Sigmoid colon (tissue), 7 donors: ENCODE data around the gene ULBP2. TPM values are rescaled to one million over a fixed set of nuclear protein-coding genes. Genes with fewer than 3 reads are reported as not detected.

Experiments
- DNase-seq: peaks from one replicate; pipeline ENCODE4 v3.0.0-alpha.2; 2019
- H3K27ac ChIP-seq, 4 donors: fragments of 200-600 bp; sonication (generic); one replicate each; pipeline ENCODE4 v1.5.1; 2016 to 2019; ENCODE audit warnings: mild to moderate bottlenecking in 1 of 4
- H3K27me3 ChIP-seq, 3 donors: fragments of 200-600 bp; sonication (generic); one replicate each; pipeline ENCODE4 v1.5.1; 2019; ENCODE audit warnings: mild to moderate bottlenecking in 1 of 3
- H3K36me3 ChIP-seq, 4 donors: fragments of 200-600 bp; sonication (generic); one replicate each; pipeline ENCODE4 v1.5.1; 2016 to 2019
- H3K4me1 ChIP-seq, 4 donors: fragments of 200-600 bp; sonication (generic); one replicate each; pipeline ENCODE4 v1.5.1; 2017 to 2019
- H3K4me3 ChIP-seq, 4 donors: fragments of 200-600 bp; sonication (generic); one replicate each; pipeline ENCODE4 v1.5.1; 2017 to 2019; ENCODE audit warnings: mild to moderate bottlenecking in 2 of 4, moderate library complexity in 1 of 4
- H3K9me3 ChIP-seq, 4 donors: fragments of 200-600 bp in 3 of 4; sonication (generic) in 3 of 4; one replicate each; pipeline versions ENCODE4 v1.5.1 to v1.6.1; 2013 to 2019
- CTCF ChIP-seq, 4 experiments: fragments of 450-650 bp in 3 of 4; fragments of 200-600 bp in 1 of 4; IDR thresholded peaks; one replicate each; pipeline ENCODE4 v1.5.1; 2016 to 2019; ENCODE audit warnings: antibody characterized with exemption in 4 of 4, mild to moderate bottlenecking in 3 of 4, moderate library complexity in 2 of 4
- EP300 ChIP-seq, 4 donors: sonication (generic); formaldehyde crosslinking; IDR thresholded peaks; one replicate each; pipeline ENCODE4 v1.6.1; 2017; ENCODE audit warnings: antibody characterized with exemption in 4 of 4
- POLR2A ChIP-seq, 2 donors: fragments of 450-650 bp; IDR thresholded peaks; one replicate each; pipeline ENCODE4 v1.6.1; 2016; ENCODE audit warnings: antibody characterized with exemption in 2 of 2, mild to moderate bottlenecking in 2 of 2, moderate library complexity in 2 of 2
- POLR2AphosphoS5 ChIP-seq, 4 donors: sonication (generic); formaldehyde crosslinking; IDR thresholded peaks; one replicate each; pipeline ENCODE4 v1.6.1; 2017; ENCODE audit warnings: antibody characterized with exemption in 4 of 4
- WGBS, 2 donors: extraction: QIAGEN DNeasy Blood & Tissue Kit; methylation state at CpG; one replicate each; pipeline ENCODE4 v1.1.7; 2013; 5-methylcytosine and 5-hydroxymethylcytosine counted together
- intact Hi-C: fragments of 100-400 bp; cut with DNase I; formaldehyde crosslinking; loops from one replicate; pipeline ENCODE4 v1.15.1; 2023
- polyA plus RNA-seq, 3 donors: library from polyadenylated mRNA; stranded (reverse); fragments of 200-250 nt; gene quantifications; one replicate each; pipeline ENCODE4 v1.2.3, GENCODE V29; 2013
- total RNA-seq, 4 donors: library from RNA; depleted of rRNA; stranded (reverse); fragments of >200 nt; gene quantifications; one replicate each; pipeline ENCODE4 v1.1.0, GENCODE V29; 2016
- donor health status: healthy with polysubstance abuse.
- donor health status: Bipolar disorder and iron deficiency.
- donor health status: healthy.

Gene ULBP2
- total and polyA plus RNA-seq, 7 donors = 0.34 TPM; not detected in 6

GRCh38 chr6:149984773-149985172, 43.0 kb downstream of the ULBP2 start:
- peaks cover 29 to 92% (median 68%) of the 10 kb centered on the region in 3 donors for H3K27me3 ChIP-seq
- peaks cover 0 to 21% (median 5%) of the 10 kb centered on the region in 4 donors for H3K9me3 ChIP-seq
- no peak overlapping the region for H3K27ac ChIP-seq
- TF ChIP-seq POLR2A (IDR thresholded peaks at IDR 0.05) (no peak), CTCF (IDR thresholded peaks at IDR 0.05) (no peak), POLR2AphosphoS5 (IDR thresholded peaks at IDR 0.05) (no peak), EP300 (IDR thresholded peaks at IDR 0.05) (no peak)
- no peaks in the 10 kb centered on the region for H3K36me3 ChIP-seq
- intact Hi-C loops = no loop called here
- DNase-seq = no peak
- no peak overlapping the region for H3K4me3 ChIP-seq
- WGBS, 2 donors = 54 to 67% methylated on average over 5 of the region's 5 CpGs
- peaks cover 0 to 2% (median under 1%) of the 10 kb centered on the region in 4 donors for H3K4me1 ChIP-seq

GRCh38 chr6:149985481-149985937, 43.7 kb downstream of the ULBP2 start:
- no peak for DNase-seq
- Histone ChIP-seq H3K4me3 (no peak overlapping the region), H3K27me3 (peaks cover 36 to 93% (median 75%) of the 10 kb centered on the region in 3 donors), H3K9me3 (peaks cover 0 to 21% (median 5%) of the 10 kb centered on the region in 4 donors), H3K36me3 (no peaks in the 10 kb centered on the region), H3K27ac (no peak overlapping the region), H3K4me1 (peaks cover 0 to 9% (median 8%) of the 10 kb centered on the region in 4 donors)
- 24 to 34% methylated on average over 5 of the region's 5 CpGs for WGBS, 2 donors
- intact Hi-C loops = no loop called here
- TF ChIP-seq POLR2A (IDR thresholded peaks at IDR 0.05) = no peak
- no peak for TF ChIP-seq CTCF (IDR thresholded peaks at IDR 0.05)
- no peak for TF ChIP-seq EP300 (IDR thresholded peaks at IDR 0.05)
- no peak for TF ChIP-seq POLR2AphosphoS5 (IDR thresholded peaks at IDR 0.05)

- Histone ChIP-seq H3K4me3 (no peak overlapping the region), H3K4me1 (peaks cover 0 to 16% (median 15%) of the 10 kb centered on the region in 4 donors), H3K36me3 (no peaks in the 10 kb centered on the region), H3K9me3 (peaks cover 0 to 21% (median 5%) of the 10 kb centered on the region in 4 donors), H3K27ac (no peak overlapping the region), H3K27me3 (peaks cover 47 to 93% (median 87%) of the 10 kb centered on the region in 3 donors)
- WGBS, 2 donors = 40 to 54% methylated on average over 2 of the region's 2 CpGs
- TF ChIP-seq EP300 (IDR thresholded peaks at IDR 0.05) (no peak), POLR2AphosphoS5 (IDR thresholded peaks at IDR 0.05) (no peak), POLR2A (IDR thresholded peaks at IDR 0.05) (no peak), CTCF (IDR thresholded peaks at IDR 0.05) (no peak)
- intact Hi-C loops = no loop called here
- DNase-seq = no peak
Measured at GRCh38 chr6:149987602-149988107, 45.8 kb downstream of the ULBP2 start.

GRCh38 chr6:149988550-149989346, 46.9 kb downstream of the ULBP2 start:
- 11 to 15% methylated on average over 17 of the region's 17 CpGs for WGBS, 2 donors
- Histone ChIP-seq H3K36me3 (no peaks in the 10 kb centered on the region), H3K9me3 (peaks cover 0 to 21% (median 5%) of the 10 kb centered on the region in 4 donors), H3K27me3 (peaks cover 52 to 95% (median 84%) of the 10 kb centered on the region in 3 donors), H3K4me1 (peaks cover 0 to 16% (median 15%) of the 10 kb centered on the region in 4 donors), H3K4me3 (no peak overlapping the region), H3K27ac (no peak overlapping the region)
- no peak for TF ChIP-seq EP300 (IDR thresholded peaks at IDR 0.05)
- intact Hi-C loops = no loop called here
- DNase-seq = no peak

- Histone ChIP-seq H3K4me1 (peaks cover 0 to 16% (median 15%) of the 10 kb centered on the region in 4 donors), H3K36me3 (no peaks in the 10 kb centered on the region), H3K9me3 (peaks cover 0 to 21% (median 5%) of the 10 kb centered on the region in 4 donors), H3K27me3 (peaks cover 57 to 100% (median 91%) of the 10 kb centered on the region in 3 donors), H3K4me3 (peak overlapping the region in 1 of 4 donors; percentile 8), H3K27ac (no peak overlapping the region)
- no peak for DNase-seq
- intact Hi-C loops = no loop called here
- 3% methylated on average over 32 of the region's 32 CpGs for WGBS, 2 donors
- TF ChIP-seq POLR2AphosphoS5 (IDR thresholded peaks at IDR 0.05) (no peak), POLR2A (IDR thresholded peaks at IDR 0.05) (no peak), EP300 (IDR thresholded peaks at IDR 0.05) (no peak), CTCF (IDR thresholded peaks at IDR 0.05) (no peak)
Measured at GRCh38 chr6:149990212-149990660, 48.4 kb downstream of the ULBP2 start.
